HG02970 (cell line): ENCODE results near the gene GALNT6.

Experiments
- ATAC-seq: cut with Tn5 transposase; IDR thresholded peaks from one replicate; pipeline ENCODE4 v1.9.1; 2021; ENCODE audit warnings: mild to moderate bottlenecking, moderate library complexity, moderate number of reproducible peaks; ENCODE audit not compliant: unreplicated experiment, low FRiP score

GALNT6 gene

GRCh38 chr12:51406859-51407258 is 15.7 kb upstream of the GALNT6 start:
- no peak for ATAC-seq

- no peak for ATAC-seq
Measured at GRCh38 chr12:51406290-51406689, 15.1 kb upstream of the GALNT6 start.

- ATAC-seq = no peak
Measured at GRCh38 chr12:51405801-51406207, 14.6 kb upstream of the GALNT6 start.

GRCh38 chr12:51404627-51405026 is 13.4 kb upstream of the GALNT6 start:
- no peak for ATAC-seq

- ATAC-seq = no peak
Measured at GRCh38 chr12:51403681-51404136, 12.5 kb upstream of the GALNT6 start.

- ATAC-seq = no peak
Measured at GRCh38 chr12:51403159-51403558, 12.0 kb upstream of the GALNT6 start.

GRCh38 chr12:51401900-51402299 is 10.7 kb upstream of the GALNT6 start:
- no peak for ATAC-seq

GRCh38 chr12:51401486-51401885 is 10.3 kb upstream of the GALNT6 start:
- no peak for ATAC-seq

GRCh38 chr12:51401020-51401419 is 9.8 kb upstream of the GALNT6 start:
- no peak for ATAC-seq

GRCh38 chr12:51399891-51400290 is 8.7 kb upstream of the GALNT6 start:
- ATAC-seq = no peak

GRCh38 chr12:51397670-51398069 is 6.5 kb upstream of the GALNT6 start:
- ATAC-seq = no peak

GRCh38 chr12:51395283-51396230 is 4.4 kb upstream of the GALNT6 start:
- no peak for ATAC-seq

GRCh38 chr12:51393676-51394545 is 2.7 kb upstream of the GALNT6 start:
- no peak for ATAC-seq

GRCh38 chr12:51392556-51393237 is 1.5 kb upstream of the GALNT6 start:
- ATAC-seq = no peak

GRCh38 chr12:51390891-51391282 is 319 bp downstream of the GALNT6 start:
- ATAC-seq = no peak

GRCh38 chr12:51390457-51390856 is 749 bp downstream of the GALNT6 start:
- ATAC-seq = no peak

GRCh38 chr12:51389302-51389999 is 1.8 kb downstream of the GALNT6 start:
- no peak for ATAC-seq

GRCh38 chr12:51388846-51389245 is 2.4 kb downstream of the GALNT6 start:
- no peak for ATAC-seq

- no peak for ATAC-seq
Measured at GRCh38 chr12:51388069-51388799, 3.0 kb downstream of the GALNT6 start.
